ENCODE data around the gene FSHR. TPM values are rescaled to one million over a fixed set of nuclear protein-coding genes. Genes with fewer than 3 reads are reported as not detected.

FSHR gene
- total and polyA plus RNA-seq, 2 of the 8 experiments (the other 6 are each of a cell fraction or from before 2014, with no cell fraction given), result not detected

GRCh38 chr2:49178656-49179055 is 24.3 kb upstream of the FSHR start:
- Histone ChIP-seq H3K4ac (replicated peaks; ENCODE audit: insufficient read length, low read depth, low read length) (no peak overlapping the region), H2BK15ac (ENCODE audit: low read length) (no peak overlapping the region), H3K36me3 (ENCODE audit: control insufficient read depth in 2 of 4, insufficient read depth in 4 of 4, low read length in 3 of 4) (0 out of 8 replicates have a peak, but pooled peaks cover 0 to 3% (median 0%) of the 10 kb centered on the region in 4 experiments), H4K20me1 (replicated peaks in 1 of 2; ENCODE audit: control insufficient read depth in 1 of 2, insufficient read depth in 2 of 2, low read length in 2 of 2) (no peaks in the 10 kb centered on the region), H3K27me3 (replicated peaks in 1 of 4; ENCODE audit: control insufficient read depth in 3 of 4, extremely low read depth in 1 of 4, insufficient read depth in 3 of 4, low read length in 3 of 4) (no peaks in the 10 kb centered on the region), H3K18ac (ENCODE audit: extremely low read depth, low read length) (no peak overlapping the region), H2AK5ac (ENCODE audit: low read depth, low read length) (no peak overlapping the region), H2BK5ac (ENCODE audit: low read depth, low read length) (no peak overlapping the region), H2AFZ (ENCODE audit: low read length) (no peak overlapping the region), H3K56ac (replicated peaks; ENCODE audit: insufficient read length, low read depth, low read length) (no peak overlapping the region), H3K4me3 (ENCODE audit: extremely low read depth in 1 of 4, insufficient read depth in 2 of 4, low read depth in 3 of 4, low read length in 4 of 4) (no peak overlapping the region), H4K5ac (ENCODE audit: insufficient read length, low read depth, low read length) (no peak overlapping the region), H3K23me2 (ENCODE audit: low read depth, low read length) (no peaks in the 10 kb centered on the region), H4K91ac (replicated peaks; ENCODE audit: insufficient read length, low read length) (no peak overlapping the region), H3K27ac (ENCODE audit: low read depth, low read length) (no peak overlapping the region), H3K14ac (ENCODE audit: insufficient read length) (no peak overlapping the region), H3K79me2 (ENCODE audit: control insufficient read depth in 1 of 2, insufficient read depth in 2 of 2, low read length in 2 of 2) (no peaks in the 10 kb centered on the region), H3K4me1 (replicated peaks in 1 of 4; ENCODE audit: control insufficient read depth in 3 of 4, insufficient read depth in 4 of 4, low read length in 3 of 4) (peaks cover 0 to 4% (median 0%) of the 10 kb centered on the region in 4 experiments; a peak in 2 of 7 replicates), H2BK12ac (ENCODE audit: low read depth, low read length) (no peak overlapping the region), H2BK120ac (replicated peaks; ENCODE audit: low read depth, low read length) (no peak overlapping the region), H3K4me2 (ENCODE audit: insufficient read depth in 1 of 2, low read depth in 2 of 2, low read length in 2 of 2) (no peak overlapping the region), H4K8ac (ENCODE audit: extremely low read depth, insufficient read depth, low read length) (no peak overlapping the region), H3K9me3 (ENCODE audit: insufficient read depth in 2 of 2, low read depth in 1 of 2, low read length in 1 of 2) (peaks cover 5 to 6% of the 10 kb centered on the region in 2 experiments), H3K9ac (replicated peaks in 1 of 4; ENCODE audit: extremely low read depth in 1 of 4, low read depth in 3 of 4, low read length in 3 of 4) (no peak overlapping the region), H2BK20ac (ENCODE audit: low read length) (no peak overlapping the region), H3K23ac (ENCODE audit: insufficient read length) (no peak overlapping the region), H3K79me1 (ENCODE audit: low read depth, low read length) (no peaks in the 10 kb centered on the region)
- no peak for TF ChIP-seq KDM1A (IDR thresholded peaks at IDR 0.05; ENCODE audit: borderline replicate concordance, low read length)
- no peak for TF ChIP-seq CHD2 (IDR thresholded peaks at IDR 0.05; ENCODE audit: low read length)
- no peak for TF ChIP-seq TCF12 (IDR thresholded peaks at IDR 0.05; ENCODE audit: low read depth, low read length)
- no peak for TF ChIP-seq RNF2 (IDR thresholded peaks at IDR 0.05; ENCODE audit: borderline replicate concordance, low read depth, low read length, missing control alignments, poor library complexity, severe bottlenecking)
- no peak for TF ChIP-seq KDM5A (IDR thresholded peaks at IDR 0.05; ENCODE audit: low read length)
- TF ChIP-seq BCL11A (IDR thresholded peaks at IDR 0.05; ENCODE audit: low read depth in 2 of 2, low read length in 2 of 2), result no peak
- no peak for TF ChIP-seq SP4 (IDR thresholded peaks at IDR 0.05; ENCODE audit: low read length)
- no peak for TF ChIP-seq ATF2 (IDR thresholded peaks at IDR 0.05; ENCODE audit: low read length)
- no peak for TF ChIP-seq CTBP2 (IDR thresholded peaks at IDR 0.05; ENCODE audit: borderline replicate concordance, insufficient read depth, insufficient read length, low read length)
- no peak for TF ChIP-seq PHF8 (conservative IDR thresholded peaks at IDR 0.05; ENCODE audit: low read depth, low read length)
- TF ChIP-seq RXRA (IDR thresholded peaks at IDR 0.05; ENCODE audit: insufficient read depth, low read depth, low read length), result no peak
- ChIA-PET POLR2A (ENCODE audit: partially characterized antibody) (no interaction called here), CTCF (ENCODE audit: partially characterized antibody) (interaction anchor here (1.4 kb wide), 1 partner anchor 49 kb away, joined by 3 read pairs; no protein-coding TSS in a partner anchor)
- FAIRE-seq (no peak), DNase-seq (ENCODE audit: low read depth in 1 of 2, low spot score in 2 of 2) (no peak)
- WGBS, 2 experiments (ENCODE audit: extremely low coverage in 1 of 2, insufficient coverage in 1 of 2, insufficient read length in 1 of 2, insufficient replicate concordance in 2 of 2, low coverage in 1 of 2, low lambda C conversion rate in 2 of 2, missing lambda C conversion rate in 1 of 2), result 84% methylated on average over 7 of the region's 7 CpGs; no CpG with 5 or more reads in 1 of the 2 experiments
